ENCODE data around the gene PSTPIP2.

DNA sequence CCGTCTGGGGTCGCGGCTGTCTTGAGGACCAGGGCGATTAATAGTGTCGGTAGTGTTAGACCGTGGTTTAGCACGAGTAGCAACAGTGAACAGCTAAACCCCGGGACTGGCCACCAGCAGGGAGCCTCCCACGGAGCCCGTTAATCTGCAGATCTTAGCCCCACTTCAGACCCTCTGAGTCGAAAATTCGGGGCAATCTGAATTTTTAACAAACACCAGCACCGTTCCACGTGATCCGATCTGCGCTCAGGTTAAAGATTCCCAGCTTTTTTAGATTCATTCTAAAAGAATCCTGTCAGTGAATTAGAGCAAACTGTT lies 26.5 kb upstream of the PSTPIP2 start:
- TF ChIP-seq, protein P1, sequence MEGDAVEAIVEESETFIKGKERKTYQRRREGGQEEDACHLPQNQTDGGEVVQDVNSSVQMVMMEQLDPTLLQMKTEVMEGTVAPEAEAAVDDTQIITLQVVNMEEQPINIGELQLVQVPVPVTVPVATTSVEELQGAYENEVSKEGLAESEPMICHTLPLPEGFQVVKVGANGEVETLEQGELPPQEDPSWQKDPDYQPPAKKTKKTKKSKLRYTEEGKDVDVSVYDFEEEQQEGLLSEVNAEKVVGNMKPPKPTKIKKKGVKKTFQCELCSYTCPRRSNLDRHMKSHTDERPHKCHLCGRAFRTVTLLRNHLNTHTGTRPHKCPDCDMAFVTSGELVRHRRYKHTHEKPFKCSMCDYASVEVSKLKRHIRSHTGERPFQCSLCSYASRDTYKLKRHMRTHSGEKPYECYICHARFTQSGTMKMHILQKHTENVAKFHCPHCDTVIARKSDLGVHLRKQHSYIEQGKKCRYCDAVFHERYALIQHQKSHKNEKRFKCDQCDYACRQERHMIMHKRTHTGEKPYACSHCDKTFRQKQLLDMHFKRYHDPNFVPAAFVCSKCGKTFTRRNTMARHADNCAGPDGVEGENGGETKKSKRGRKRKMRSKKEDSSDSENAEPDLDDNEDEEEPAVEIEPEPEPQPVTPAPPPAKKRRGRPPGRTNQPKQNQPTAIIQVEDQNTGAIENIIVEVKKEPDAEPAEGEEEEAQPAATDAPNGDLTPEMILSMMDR (IDR thresholded peaks at IDR 0.05; ENCODE audit: low read depth, low read length): no peak
- TF ChIP-seq EZH2phosphoT487 (IDR thresholded peaks at IDR 0.05; ENCODE audit: low read depth): no peak
